Inflammatory macrophage treated with lipopolysaccharide for 1 hour (primary cell): ENCODE results near the gene MAN1C1.
"Not testable (repeated sequence)": the region's sequence is repeated elsewhere in the genome, so short reads cannot be mapped to it uniquely, and the experiment has no call there.

Experiments used
- DNase-seq, 2 donors: peaks; one replicate each; pipeline ENCODE4 v3.0.0-alpha.2; 2020 to 2022

Gene MAN1C1

GRCh38 chr1:25658791-25659431, 42.3 kb downstream of the MAN1C1 start:
- no peak for DNase-seq

DNA sequence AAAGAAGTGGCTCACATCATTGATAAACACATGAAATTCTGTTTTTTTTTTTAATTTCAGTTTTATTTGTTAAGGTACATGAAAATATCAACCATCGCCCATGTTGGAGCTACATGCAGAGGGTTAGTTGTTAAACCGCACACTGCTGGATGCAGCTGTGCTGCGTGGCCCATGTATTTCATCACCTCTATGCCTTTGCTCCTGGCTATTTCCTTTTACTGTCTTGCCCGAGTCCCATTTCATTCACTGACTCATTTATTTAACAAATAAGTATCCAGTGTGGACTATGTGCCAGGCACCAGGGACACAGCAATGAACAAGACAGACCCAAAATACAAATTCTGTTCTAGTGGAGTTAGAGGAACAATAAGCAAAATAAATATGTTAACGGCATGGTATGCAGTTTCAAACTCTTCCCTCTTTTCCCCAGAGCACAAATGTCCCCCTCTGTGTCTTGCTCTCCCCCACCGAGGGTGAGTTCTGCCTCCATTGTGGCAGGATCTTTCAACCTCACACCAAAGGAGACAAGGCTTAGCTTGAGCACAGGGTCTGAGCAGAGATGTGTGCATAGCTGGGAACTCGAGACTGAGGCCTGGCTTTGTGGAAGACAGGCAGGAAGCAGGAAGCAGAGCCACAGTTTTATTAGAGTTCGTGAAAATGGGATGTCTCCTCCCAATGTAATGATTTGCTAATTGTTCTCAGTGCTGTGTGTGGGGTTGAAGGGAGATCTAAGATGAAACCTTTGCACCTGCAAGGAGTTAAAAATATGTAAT, 44.6 kb downstream of the MAN1C1 start:
- DNase-seq: no peak

DNA sequence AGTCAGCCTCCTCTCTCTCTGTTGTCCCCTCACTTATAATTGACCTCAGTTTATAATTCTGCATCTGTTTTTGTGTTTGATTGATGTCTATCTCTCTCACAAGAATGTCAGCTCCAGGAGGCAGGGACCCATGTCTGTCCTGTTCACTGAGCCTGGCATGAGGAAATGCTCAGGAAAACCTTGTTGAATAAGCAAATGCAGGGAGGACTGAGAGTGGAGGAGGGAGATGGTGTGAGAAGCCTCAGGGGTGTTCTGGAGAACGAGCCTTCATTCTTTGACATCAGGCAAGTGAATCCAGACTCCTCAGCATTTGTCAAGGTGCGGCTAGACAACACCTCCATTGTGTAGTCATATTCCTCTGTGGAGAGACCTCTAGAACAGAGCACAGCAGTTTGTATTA, 45.5 kb downstream of the MAN1C1 start:
- no peak for DNase-seq

DNA sequence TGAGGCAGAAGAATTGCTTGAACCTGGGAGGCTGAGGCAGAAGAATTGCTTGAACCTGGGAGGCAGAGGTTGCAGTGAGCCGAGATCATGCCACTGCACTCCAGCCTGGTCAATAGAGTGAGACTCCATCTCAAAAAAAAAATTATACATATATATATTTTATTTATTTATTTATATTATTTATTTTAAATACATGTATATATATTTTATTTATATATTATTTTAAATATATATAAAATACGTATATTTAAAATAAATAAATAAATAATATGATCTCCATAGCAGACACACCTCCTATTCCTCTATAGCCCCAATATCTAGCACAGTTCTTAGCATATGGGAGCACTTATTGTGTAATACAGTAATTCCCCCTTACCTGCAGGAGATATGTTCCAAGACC, 46.4 kb downstream of the MAN1C1 start:
- not testable (repeated sequence) for DNase-seq

- DNase-seq: no peak
Measured at GRCh38 chr1:25664357-25665199, 48.0 kb downstream of the MAN1C1 start.

GRCh38 chr1:25666460-25666859, 49.9 kb downstream of the MAN1C1 start:
- DNase-seq: no peak

- DNase-seq: no peak
Measured at GRCh38 chr1:25668931-25669573, 52.5 kb downstream of the MAN1C1 start.

- no peak for DNase-seq
Measured at GRCh38 chr1:25669781-25670567, 53.4 kb downstream of the MAN1C1 start.

DNA sequence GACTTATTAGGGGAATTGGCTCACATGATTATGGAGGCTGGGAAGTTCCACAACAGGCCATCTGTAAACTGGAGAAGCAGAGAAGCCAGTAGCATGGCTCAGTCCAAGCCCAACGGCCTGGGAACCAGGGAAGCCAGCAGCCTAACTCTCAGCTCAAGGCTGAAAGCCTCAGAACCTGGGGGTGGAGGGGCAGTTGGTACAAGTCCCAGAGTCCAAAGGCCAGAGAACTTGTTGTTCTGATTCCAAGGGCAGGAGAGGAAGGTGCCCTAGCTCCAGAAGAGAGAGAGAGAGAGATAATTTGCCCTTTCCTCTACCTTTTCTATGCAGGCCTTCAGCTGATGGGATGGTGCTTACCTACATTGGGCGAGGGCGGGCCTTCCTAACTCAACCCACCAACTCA, 55.3 kb downstream of the MAN1C1 start:
- DNase-seq: no peak

- DNase-seq: no peak
Measured at GRCh38 chr1:25672763-25673409, 56.3 kb downstream of the MAN1C1 start.

- no peak for DNase-seq
Measured at GRCh38 chr1:25673456-25673855, 56.9 kb downstream of the MAN1C1 start.

DNA sequence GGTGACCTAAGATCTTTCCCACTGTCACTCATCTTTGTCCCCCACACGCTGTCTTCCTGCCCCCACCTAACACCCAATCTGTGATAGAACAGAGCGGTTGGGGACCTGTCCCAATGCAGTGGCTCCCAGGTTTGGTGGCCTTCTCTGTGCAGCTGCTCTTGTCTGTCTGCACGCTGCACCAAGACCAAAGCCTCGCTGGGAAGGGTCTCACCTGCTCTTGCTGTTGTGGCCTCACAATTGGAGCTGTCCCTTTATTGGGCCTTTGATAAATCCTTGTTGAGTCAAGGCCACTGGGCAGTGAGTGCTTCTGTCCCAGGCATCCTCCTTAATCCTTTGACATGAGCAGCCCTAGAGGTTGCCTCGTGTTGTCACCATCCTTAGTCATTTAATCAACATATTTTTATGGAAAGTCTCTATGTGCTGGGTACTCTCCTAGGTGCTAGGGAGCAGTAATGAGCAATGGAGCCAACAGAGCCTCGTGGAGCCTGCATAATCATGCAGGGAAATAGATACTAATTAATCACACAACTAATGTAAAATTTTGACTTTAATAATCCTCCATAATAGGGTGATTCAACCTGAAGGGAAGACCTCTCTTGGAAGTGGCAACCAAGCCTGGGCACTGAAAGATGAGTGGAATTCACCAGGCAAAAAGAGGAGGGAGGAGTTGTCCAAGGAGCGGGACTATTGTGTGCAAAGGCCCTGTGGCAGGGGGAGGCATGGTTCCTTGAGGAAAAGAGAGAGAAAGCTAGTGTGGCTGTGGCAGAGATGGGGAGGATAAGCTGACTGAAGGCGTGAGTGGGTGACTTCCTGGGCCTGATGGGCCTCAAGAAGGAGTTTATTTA, 57.6 kb downstream of the MAN1C1 start:
- no peak for DNase-seq

- no peak for DNase-seq
Measured at GRCh38 chr1:25674807-25675084, 58.2 kb downstream of the MAN1C1 start.

DNA sequence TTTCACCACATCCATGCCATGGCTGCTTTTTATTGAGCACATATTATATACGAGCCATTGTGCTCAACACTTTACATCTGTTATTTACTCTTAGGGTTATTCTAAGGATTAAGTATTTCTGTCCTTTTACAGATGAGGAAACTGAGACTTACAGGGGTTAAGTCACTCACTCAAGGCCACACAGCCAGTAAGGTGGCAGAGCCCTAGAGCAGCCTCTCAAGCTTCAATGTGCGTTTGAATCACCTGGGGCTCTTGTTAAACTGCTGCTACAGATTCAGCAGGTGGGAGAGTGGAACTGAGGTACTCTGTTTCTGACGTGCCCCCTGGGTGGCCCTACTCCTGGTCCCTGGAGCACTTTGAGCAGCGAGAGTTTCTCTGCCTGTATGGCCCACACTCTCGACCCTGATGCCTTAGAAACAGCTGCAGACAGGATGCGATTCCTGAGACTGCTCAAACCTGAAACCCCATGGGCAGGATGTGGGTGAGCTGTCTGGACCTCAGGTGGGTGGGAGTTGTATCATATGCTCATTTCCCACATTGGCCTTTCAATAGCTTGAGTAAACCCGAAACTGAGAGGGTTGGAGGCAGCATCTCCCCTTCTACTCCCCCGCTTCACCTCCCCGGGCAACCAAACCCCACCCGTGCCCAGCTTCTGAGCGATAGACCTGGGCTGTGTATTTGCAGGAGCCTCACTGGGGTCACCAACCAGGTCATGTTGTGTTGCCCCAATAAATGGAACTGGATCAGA, 59.3 kb downstream of the MAN1C1 start:
- no peak for DNase-seq

DNA sequence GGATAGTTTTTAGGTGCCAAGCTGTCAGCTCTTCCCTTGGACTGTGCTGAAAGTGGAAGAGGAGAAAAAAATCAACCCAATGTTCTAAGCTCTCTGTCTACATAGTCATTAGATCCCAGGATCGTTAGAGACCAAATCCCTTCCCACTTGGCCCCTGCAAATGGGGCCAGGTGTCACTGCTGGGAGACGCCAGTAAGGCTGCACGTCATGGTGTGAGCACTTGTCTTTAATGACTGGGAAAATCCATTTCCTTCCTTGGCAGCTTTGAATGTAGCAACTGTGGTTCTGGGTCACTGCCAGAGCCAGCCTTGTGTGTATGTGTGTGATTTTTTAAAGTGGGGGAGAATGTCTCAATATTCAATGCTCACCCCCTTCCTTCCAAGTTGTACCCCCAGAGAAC, 59.9 kb downstream of the MAN1C1 start:
- DNase-seq: no peak

- DNase-seq: no peak
Measured at GRCh38 chr1:25677193-25677773, 60.7 kb downstream of the MAN1C1 start.

- peak; percentile 43 to 51 for DNase-seq
Measured at GRCh38 chr1:25679171-25679570, 62.6 kb downstream of the MAN1C1 start.

DNA sequence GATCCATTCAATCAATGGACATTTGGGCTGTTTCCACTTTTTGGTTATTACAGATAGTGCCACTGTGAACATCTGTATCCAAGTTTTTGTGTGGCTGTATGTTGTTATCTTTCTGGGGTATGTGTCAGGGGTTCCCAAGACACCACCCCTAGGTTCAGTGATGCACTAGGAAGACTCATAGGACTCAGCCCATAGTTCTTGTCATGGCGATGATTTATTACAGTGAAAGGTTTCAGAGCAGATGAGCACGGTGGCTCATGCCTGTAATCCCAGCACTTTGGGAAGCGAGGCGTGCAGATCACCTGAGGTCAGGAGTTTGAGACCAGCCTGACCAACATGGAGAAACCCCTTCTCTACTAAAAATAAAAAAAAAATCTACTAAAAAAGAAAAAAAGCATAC, 64.1 kb downstream of the MAN1C1 start:
- no peak for DNase-seq

DNA sequence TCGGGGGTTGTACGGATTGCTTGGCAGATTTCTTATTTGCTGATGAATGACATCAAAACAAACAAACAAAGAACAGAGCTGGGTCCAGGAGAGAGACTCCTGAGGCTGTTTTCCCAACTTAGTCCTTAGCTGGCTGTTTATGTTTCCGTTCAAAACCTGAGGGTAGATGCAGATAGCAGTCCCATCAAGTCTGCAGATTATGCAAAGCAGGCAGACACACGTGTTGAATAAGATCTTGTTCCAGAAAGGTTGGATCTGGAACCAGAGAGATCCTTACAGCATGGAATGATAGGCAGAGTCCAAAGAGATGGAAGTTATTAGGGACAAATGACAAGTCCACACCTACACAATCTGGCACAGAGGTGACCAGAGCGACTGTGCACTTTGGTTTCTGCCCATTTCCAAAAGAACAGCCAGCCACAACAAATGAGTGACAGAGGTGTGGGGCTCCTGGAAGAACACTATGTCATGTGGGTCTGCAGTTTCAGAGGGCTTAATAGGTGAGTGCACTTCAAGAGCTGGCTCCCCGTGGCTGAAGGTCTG, 65.5 kb downstream of the MAN1C1 start:
- DNase-seq: no peak

GRCh38 chr1:25683177-25683576, 66.6 kb downstream of the MAN1C1 start:
- no peak for DNase-seq
